ENCODE measurements around the gene ADD1. TPM values are rescaled to one million over a fixed set of nuclear protein-coding genes. Genes with fewer than 3 reads are reported as not detected.

ADD1 gene
- total RNA-seq, 1 donor from 2014 or later: 231 TPM

DNA sequence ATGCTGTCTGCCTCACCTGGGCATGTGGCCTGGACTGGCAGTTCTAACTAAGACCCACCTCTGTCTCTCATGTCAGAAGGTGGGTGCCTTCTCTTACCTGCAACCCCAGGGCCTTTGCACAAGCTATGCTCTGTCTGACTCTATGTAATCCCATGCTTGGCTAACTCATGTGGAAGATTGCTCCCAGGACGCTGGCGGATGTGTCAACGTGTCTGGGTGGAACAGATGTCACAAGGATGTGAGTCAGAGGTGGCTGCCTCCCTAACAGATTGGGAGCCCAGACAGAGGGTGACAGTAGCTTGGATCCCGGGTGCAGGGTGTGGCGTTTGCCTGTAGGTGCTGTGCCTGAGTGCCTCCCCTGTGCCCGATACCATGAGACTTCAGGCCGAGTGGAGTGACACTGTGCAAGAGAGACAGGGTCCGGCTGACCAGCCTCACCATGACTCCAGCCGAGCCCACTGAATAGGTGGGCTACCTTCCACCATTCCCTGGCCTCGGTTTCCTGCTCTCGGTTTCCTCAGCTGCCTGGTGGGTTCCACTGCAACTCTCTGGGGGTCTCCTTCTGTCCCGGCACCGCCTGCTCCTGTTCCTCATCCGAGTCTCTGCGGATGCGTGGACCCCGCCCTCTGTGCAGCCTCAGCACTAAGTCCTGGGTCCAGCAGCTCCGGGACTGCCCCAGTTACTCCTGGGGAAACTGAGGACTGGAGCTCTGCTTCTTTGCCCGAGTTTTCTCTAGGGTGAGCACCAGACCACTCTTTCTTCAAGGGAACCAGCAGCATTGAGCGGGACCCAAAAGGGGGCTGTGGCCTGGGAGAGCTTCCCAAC, 39.8 kb upstream of the ADD1 start:
- DNase-seq (ENCODE audit: missing footprints) (peak; percentile 68), ATAC-seq (no peak)
- intact Hi-C loops (cut with DNase I): loop anchor here (5.0 kb wide), 1 partner anchor 42 kb away; no protein-coding TSS in a partner anchor

DNA sequence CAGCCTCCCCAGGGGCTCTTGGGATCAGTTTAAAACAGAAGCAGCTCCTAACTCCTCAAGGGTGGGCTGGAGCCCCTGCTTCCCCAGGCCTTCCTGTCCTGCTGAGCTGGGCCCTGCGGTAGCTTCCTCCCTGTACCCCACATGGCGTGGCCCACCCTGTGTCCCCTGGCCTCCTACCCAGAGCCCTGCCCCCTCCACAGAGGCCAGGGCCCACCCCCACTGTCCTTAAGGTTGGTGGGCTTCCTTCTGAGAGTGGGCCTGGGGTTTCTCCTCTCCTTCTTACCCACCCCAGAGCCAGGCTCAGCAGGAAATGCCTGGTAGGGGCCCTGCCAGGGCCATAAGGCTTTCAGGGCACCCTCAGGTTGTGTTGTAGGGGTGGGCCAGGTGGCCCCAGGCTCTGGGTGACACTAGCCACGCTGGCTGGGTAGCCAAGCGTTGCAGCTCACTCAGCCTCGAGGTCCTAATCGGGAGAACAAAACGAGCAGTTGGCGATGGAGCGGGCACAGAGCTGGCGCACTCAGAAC, 39.1 kb upstream of the ADD1 start:
- DNase-seq (ENCODE audit: missing footprints) (no peak), ATAC-seq (no peak)
- intact Hi-C loops (cut with DNase I): loop anchor here (5.0 kb wide), 1 partner anchor 42 kb away; no protein-coding TSS in a partner anchor

GRCh38 chr4:2804973-2805501, 38.6 kb upstream of the ADD1 start:
- ATAC-seq: no peak
- intact Hi-C loops (cut with DNase I): loop anchor here (5.0 kb wide), 2 partner anchors 37 to 43 kb away; partner anchors contain the start of gene ADD1
- DNase-seq (ENCODE audit: missing footprints): peak; percentile 42

DNA sequence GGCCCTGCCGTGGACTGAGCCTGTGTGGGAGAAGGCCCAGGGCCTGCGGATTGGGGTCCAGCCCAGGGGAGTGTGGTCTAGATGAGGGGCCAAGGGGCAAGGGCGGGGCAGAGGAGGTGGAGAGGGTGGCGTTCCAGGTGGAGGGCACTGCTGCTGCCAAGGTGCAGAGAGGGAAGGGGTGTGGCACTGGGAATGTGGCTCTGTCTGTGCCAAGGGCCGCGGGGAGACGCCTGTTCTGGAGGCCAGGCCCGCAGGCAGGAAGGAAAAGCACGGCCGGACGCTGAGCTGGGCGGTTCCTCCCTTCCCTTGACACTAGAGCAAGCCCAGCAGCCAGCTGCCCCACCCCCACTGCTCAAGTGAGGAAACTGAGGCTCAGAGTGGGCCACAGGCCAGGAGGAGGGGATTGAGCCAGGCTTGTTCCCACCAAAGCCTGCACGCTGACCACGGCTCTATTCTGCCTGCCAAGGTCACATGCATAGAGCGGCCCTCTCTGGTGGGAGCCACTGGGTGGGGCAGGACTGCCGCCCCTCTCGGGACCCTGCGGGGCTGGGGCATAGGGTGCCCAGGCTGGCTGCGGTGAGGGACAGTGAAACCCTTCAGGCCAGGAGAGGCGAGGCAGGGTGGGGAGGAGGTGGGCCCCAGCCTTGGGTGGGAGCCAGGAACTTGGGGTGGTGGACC, 37.8 kb upstream of the ADD1 start:
- intact Hi-C loops (cut with DNase I): loop anchor here (5.0 kb wide), 1 partner anchor 36 kb away; the partner anchor contains the start of gene ADD1
- DNase-seq (ENCODE audit: missing footprints) (peak; percentile 91), ATAC-seq (no peak)

DNA sequence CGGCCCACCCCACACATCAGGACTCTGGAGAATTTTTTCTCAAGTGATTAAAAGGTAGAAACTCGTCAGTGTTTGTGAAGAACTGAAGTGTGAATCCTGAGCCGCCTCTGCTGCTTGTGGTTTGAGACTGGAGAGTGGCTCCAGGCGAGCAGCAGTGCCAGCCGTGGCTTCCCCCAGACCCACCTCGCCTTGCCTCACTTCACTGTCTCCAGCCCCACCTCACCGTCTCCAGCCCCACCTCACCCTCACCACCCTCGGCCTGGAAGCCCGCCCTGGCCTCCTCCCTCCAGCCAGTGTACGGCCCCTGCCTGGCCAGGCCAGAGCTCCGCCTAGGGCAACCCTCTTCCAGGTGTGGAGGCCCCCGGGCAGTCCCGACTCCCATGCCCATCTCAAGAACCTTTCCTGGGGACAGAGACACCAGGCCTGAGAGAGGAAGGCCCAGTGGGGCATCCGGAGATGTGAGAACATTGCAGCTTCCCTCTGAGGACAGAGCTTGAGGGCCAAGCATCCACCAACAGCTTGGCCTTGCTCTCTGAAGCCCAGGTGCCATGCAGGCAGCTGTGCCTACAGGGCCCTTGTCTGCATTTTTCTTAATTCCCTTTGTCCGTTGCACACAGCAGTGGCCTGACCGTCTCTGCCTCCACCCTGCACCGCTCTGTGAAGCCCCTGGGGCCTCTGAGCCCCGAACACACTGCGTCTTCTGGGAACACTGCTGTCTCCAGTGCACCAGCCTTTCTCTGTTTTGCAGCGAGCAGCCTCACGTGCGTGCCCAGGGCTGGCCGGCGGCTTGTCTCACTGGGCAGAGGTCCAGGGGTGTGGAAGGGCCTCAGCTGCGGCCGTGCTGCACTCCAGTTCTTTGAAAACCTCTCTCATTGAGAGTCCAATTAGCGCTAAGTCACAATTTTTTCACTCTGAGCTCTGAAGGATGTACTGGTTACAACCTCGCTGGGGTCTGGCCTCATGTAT, 37.0 kb upstream of the ADD1 start:
- ATAC-seq (peak; percentile 57), DNase-seq (ENCODE audit: missing footprints) (peak; percentile 81)
- intact Hi-C loops (cut with DNase I): loop anchor here (5.0 kb wide), 1 partner anchor 36 kb away; the partner anchor contains the start of gene ADD1

- DNase-seq (ENCODE audit: missing footprints) (peak; percentile 18), ATAC-seq (no peak)
- intact Hi-C loops (cut with DNase I): loop anchor here (5.0 kb wide), 1 partner anchor 35 kb away; the partner anchor contains the start of gene ADD1
These were observed 36.1 kb upstream of the ADD1 start for GRCh38 chr4:2807571-2807970.

DNA sequence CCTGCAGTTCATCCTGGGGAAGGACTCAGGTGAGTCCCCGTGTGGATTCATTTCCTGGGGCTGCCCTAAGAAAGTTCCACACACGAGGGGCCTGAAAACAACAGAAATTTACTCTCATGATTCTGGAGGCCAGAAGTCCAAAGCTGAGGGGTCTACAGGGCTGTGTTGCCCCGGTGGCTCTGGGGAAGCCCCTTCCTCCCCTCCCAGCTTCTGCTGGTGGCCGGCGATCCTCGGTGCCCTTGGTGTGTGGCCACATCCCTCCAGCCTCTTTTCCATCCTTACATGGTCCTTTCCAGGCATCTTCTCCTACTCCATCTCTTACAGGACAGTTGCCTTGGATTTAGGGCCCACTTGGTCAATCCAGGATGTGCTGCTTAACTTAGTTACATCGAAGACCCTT, 35.6 kb upstream of the ADD1 start:
- no peak for DNase-seq (ENCODE audit: missing footprints)
- no peak for ATAC-seq
- intact Hi-C loops (cut with DNase I): loop anchor here (5.0 kb wide), 1 partner anchor 34 kb away; the partner anchor contains the start of gene ADD1

- intact Hi-C loops (cut with DNase I): loop anchor here (2.0 to 5.0 kb wide), 2 partner anchors 15 to 33 kb away; partner anchors contain the start of gene ADD1
- DNase-seq (ENCODE audit: missing footprints) (no peak), ATAC-seq (peak; percentile 11)
These were observed 33.9 kb upstream of the ADD1 start for GRCh38 chr4:2809610-2810180.

DNA sequence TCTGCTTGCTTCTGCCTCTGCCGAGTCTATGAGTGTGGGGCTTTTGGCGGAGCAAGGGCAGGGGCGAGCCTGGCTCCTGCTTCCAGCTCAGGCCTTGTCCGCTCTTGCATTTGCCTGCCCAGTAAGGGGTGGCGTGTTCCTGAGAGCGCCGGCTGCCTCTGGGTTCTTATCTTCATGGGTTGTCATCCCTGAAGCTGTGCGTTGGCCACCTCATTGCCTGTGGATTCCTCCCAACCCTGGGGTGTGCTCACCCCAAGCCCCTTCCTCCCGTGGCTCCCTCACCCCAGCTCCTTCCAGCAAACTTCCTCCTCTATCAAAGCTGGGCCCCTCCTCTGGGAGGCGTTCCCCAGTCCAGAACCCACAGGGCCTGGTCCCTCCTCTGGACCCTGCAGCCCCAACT, 33.3 kb upstream of the ADD1 start:
- no peak for ATAC-seq
- no peak for DNase-seq (ENCODE audit: missing footprints)
- intact Hi-C loops (cut with DNase I): loop anchor here (2.0 kb wide), 1 partner anchor 16 kb away; no protein-coding TSS in a partner anchor

- DNase-seq (ENCODE audit: missing footprints): peak; percentile 94
- ATAC-seq: peak; percentile 72
- intact Hi-C loops (cut with DNase I): loop anchor here (2.0 kb wide), 1 partner anchor 17 kb away; no protein-coding TSS in a partner anchor
These were observed 31.6 kb upstream of the ADD1 start for GRCh38 chr4:2811830-2812611.

GRCh38 chr4:2812612-2813354, 30.9 kb upstream of the ADD1 start:
- no peak for ATAC-seq
- intact Hi-C loops (cut with DNase I): no loop called here

GRCh38 chr4:2813446-2814405, 29.9 kb upstream of the ADD1 start:
- intact Hi-C loops (cut with DNase I): no loop called here
- ATAC-seq: no peak
- no peak for DNase-seq (ENCODE audit: missing footprints)

More at GRCh38 chr4:2812612-2813354, 30.9 kb upstream of the ADD1 start:
- DNase-seq (ENCODE audit: missing footprints): no peak

DNA sequence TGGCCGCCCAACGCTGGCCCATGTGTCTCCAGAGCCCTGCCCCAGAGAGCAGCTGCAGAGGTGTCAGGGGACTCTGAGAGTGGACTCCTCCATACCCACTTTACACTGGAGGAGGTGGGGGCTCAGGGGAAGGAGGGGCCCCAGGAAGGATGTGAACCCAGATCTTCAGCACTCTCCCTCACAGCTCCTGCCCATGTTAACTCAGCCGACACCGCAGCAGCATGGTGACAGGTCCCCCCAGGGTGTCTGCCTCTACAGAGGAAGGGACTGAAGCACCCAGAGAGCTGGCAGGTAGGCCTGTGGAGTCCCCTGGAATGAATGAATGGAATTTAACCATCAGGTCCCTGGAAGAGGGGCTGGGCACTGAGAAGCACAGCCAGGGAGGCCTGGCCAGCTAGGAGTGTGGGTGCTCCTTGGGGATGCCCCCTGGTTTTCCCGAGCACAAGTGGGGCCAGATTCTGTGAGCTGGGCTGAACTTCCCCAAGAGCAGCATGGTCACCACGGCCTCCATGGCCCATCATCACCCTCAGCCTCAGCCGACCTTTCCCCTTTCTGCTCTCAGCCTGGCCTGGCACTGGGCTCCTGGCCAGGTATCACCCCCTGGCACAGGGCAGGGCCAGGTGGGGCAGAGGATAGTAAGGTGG, 28.9 kb upstream of the ADD1 start:
- intact Hi-C loops (cut with DNase I): no loop called here
- DNase-seq (ENCODE audit: missing footprints) (no peak), ATAC-seq (no peak)

DNA sequence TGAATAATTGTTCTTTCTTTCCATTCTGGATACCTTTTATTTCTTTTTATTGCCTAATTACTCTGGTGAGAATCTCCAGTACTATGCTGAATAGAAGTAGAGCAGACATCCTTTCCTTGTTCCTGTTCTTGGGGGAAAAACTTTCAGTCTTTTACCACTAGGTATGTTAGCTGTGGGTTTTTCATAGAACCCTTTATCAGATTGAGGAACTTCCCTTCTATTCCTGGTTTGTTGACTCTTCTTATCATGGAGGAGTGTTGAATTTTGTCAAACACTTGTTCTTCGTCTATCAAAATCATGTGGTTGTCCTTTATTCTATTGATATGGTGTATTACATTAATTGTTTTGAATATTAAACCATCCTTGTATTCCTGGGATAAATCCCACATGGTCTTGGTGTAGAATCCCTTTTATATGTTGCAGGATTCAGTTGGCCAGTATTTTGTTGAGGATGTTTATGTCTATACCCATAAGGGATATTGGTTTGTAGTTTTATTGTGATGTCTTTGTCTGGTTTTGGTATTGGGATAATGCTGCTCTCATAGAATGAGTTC, 27.2 kb upstream of the ADD1 start:
- DNase-seq (ENCODE audit: missing footprints) (no peak), ATAC-seq (no peak)
- intact Hi-C loops (cut with DNase I): no loop called here
